GM18498 (cell line): ENCODE data around the gene NAGA.
"Not testable (repeated sequence)": the region's sequence is repeated elsewhere in the genome, so short reads cannot be mapped to it uniquely, and the experiment has no call there.

Experiments used
- ATAC-seq: cut with Tn5 transposase; IDR thresholded peaks from one replicate; pipeline ENCODE4 v1.9.1; 2021; ENCODE audit warnings: mild to moderate bottlenecking, moderate library complexity; ENCODE audit not compliant: unreplicated experiment

The NAGA gene

GRCh38 chr22:42070517-42071422, at the start of gene NAGA:
Gene NAGA (minus strand): TSS chr22:42070812. CDS start chr22:42070297, 515 bp downstream.
- peak; percentile 92 for ATAC-seq

GRCh38 chr22:42116848-42117424, 46.3 kb upstream of the NAGA start:
- ATAC-seq = no peak

- not testable (repeated sequence) for ATAC-seq
Observed at GRCh38 chr22:42115420-42115830, 44.8 kb upstream of the NAGA start.

GRCh38 chr22:42114721-42115120, 44.1 kb upstream of the NAGA start:
- no peak for ATAC-seq

GRCh38 chr22:42112793-42113192, 42.2 kb upstream of the NAGA start:
- not testable (repeated sequence) for ATAC-seq

GRCh38 chr22:42111798-42112197, 41.2 kb upstream of the NAGA start:
- no peak for ATAC-seq

- ATAC-seq = no peak
Observed at GRCh38 chr22:42108848-42109247, 38.2 kb upstream of the NAGA start.

- not testable (repeated sequence) for ATAC-seq
Observed at GRCh38 chr22:42104332-42104860, 33.8 kb upstream of the NAGA start.

- no peak for ATAC-seq
Observed at GRCh38 chr22:42101199-42101598, 30.6 kb upstream of the NAGA start.

- ATAC-seq = no peak
Observed at GRCh38 chr22:42091455-42091782, 20.8 kb upstream of the NAGA start.

- peak; percentile 95 for ATAC-seq
Observed at GRCh38 chr22:42090596-42091454, 20.2 kb upstream of the NAGA start, which contains the start of gene NDUFA6. Gene NDUFA6 (minus strand): TSS chr22:42090772. CDS start chr22:42090744, 28 bp downstream.

- no peak for ATAC-seq
Observed at GRCh38 chr22:42086051-42086450, 15.4 kb upstream of the NAGA start.

- no peak for ATAC-seq
Observed at GRCh38 chr22:42084874-42085273, 14.3 kb upstream of the NAGA start.

GRCh38 chr22:42083119-42083518, 12.5 kb upstream of the NAGA start:
- ATAC-seq = no peak

- no peak for ATAC-seq
Observed at GRCh38 chr22:42080287-42080686, 9.7 kb upstream of the NAGA start.

- peak; percentile 85 for ATAC-seq
Observed at GRCh38 chr22:42079319-42080251, 9.0 kb upstream of the NAGA start, which contains the start of gene SMDT1. Gene SMDT1 (plus strand): TSS chr22:42079700. CDS start chr22:42079769, 69 bp downstream.

GRCh38 chr22:42078469-42079318, 8.1 kb upstream of the NAGA start:
- ATAC-seq = no peak

- no peak for ATAC-seq
Observed at GRCh38 chr22:42077486-42078125, 7.0 kb upstream of the NAGA start.
